H1 (cell line): Measurements from ENCODE around the gene SCG3. TPM values are rescaled to one million over a fixed set of nuclear protein-coding genes. Genes with fewer than 3 reads are reported as not detected.

Source experiments
- CTCF ChIA-PET: fragments of 300-600 bp; sonication (Branson Sonifier 250); formaldehyde crosslinking; loops from one replicate; lab custom pipeline; 2021; ENCODE audit not compliant: partially characterized antibody; lab: Charles Lee
- POLR2A ChIA-PET: fragments of 300-600 bp; sonication (Branson Sonifier 250); formaldehyde crosslinking; loops from one replicate; lab custom pipeline; 2021; ENCODE audit warnings: inconsistent platforms; ENCODE audit not compliant: partially characterized antibody; lab: Charles Lee
- DNase-seq, 2 experiments: peaks; one replicate each; pipeline versions ENCODE4 v3.0.0 to v3.0.0-alpha.2; 2010 to 2022; ENCODE audit warnings: low spot score in 2 of 2, low read depth in 1 of 2, mixed read lengths in 1 of 2
- FAIRE-seq: peaks from 2 replicates; lab custom pipeline; 2011; peaks lifted over from hg19 to GRCh38; lab: Jason Lieb, UNC
- H2AFZ ChIP-seq: 2 replicates; pipeline ENCODE4 v1.8.1; 2012; ENCODE audit warnings: low read length, inconsistent platforms
- H2AK5ac ChIP-seq: 2 replicates; pipeline ENCODE4 v1.6.1; 2013; ENCODE audit warnings: low read depth, low read length
- H2BK120ac ChIP-seq: replicated peaks from 2 replicates; pipeline ENCODE3; 2013; ENCODE audit warnings: low read depth, low read length, inconsistent platforms
- H2BK12ac ChIP-seq: 2 replicates; pipeline ENCODE4 v1.6.1; 2013; ENCODE audit warnings: low read depth, low read length
- H2BK15ac ChIP-seq: 2 replicates; pipeline ENCODE4 v1.6.1; 2013; ENCODE audit warnings: low read length
- H2BK20ac ChIP-seq: 2 replicates; pipeline ENCODE4 v1.6.1; 2013; ENCODE audit warnings: low read length
- H2BK5ac ChIP-seq: 2 replicates; pipeline ENCODE4 v1.6.1; 2013; ENCODE audit warnings: low read depth, low read length
- H3K14ac ChIP-seq: 2 replicates; pipeline ENCODE4 v1.6.1; 2013; ENCODE audit warnings: inconsistent platforms; ENCODE audit not compliant: insufficient read length
- H3K18ac ChIP-seq: 2 replicates; pipeline ENCODE4 v1.6.1; 2013; ENCODE audit warnings: low read length; ENCODE audit errors: extremely low read depth
- H3K23ac ChIP-seq: 2 replicates; pipeline ENCODE4 v1.6.1; 2013; ENCODE audit warnings: inconsistent platforms; ENCODE audit not compliant: insufficient read length
- H3K23me2 ChIP-seq: 2 replicates; pipeline ENCODE4 v1.6.1; 2013; ENCODE audit warnings: low read depth, low read length
- H3K27ac ChIP-seq: 2 replicates; pipeline ENCODE4 v1.6.1; 2011; ENCODE audit warnings: low read depth, low read length, inconsistent platforms
- H3K27me3 ChIP-seq, 4 experiments: replicated peaks in 1 of 4; 1 replicate in 1 of 4; 2 replicates in 3 of 4; pipeline versions ENCODE4 v1.6.1 to v1.8.1; 2011 to 2013; ENCODE audit warnings: low read length in 3 of 4, mild to moderate bottlenecking in 3 of 4, inconsistent platforms in 2 of 4, mixed read lengths in 2 of 4, moderate library complexity in 1 of 4; ENCODE audit not compliant: control insufficient read depth in 3 of 4, insufficient read depth in 3 of 4; ENCODE audit errors: extremely low read depth in 1 of 4
- H3K36me3 ChIP-seq, 4 experiments: 2 replicates each; pipeline versions ENCODE4 v1.6.1 to v1.8.1; 2011 to 2013; ENCODE audit warnings: mild to moderate bottlenecking in 4 of 4, low read length in 3 of 4, moderate library complexity in 2 of 4, control low read depth in 1 of 4, inconsistent platforms in 1 of 4; ENCODE audit not compliant: insufficient read depth in 4 of 4, control insufficient read depth in 2 of 4
- H3K4ac ChIP-seq: replicated peaks from 2 replicates; pipeline ENCODE3; 2013; ENCODE audit warnings: low read length, low read depth, mixed read lengths, inconsistent platforms; ENCODE audit not compliant: insufficient read length
- H3K4me1 ChIP-seq, 4 experiments: replicated peaks in 1 of 4; 1 replicate in 1 of 4; 2 replicates in 3 of 4; pipeline versions ENCODE4 v1.6.1 to v1.8.1; 2011 to 2013; ENCODE audit warnings: low read length in 3 of 4, inconsistent platforms in 2 of 4, mixed read lengths in 1 of 4; ENCODE audit not compliant: insufficient read depth in 4 of 4, control insufficient read depth in 3 of 4
- H3K4me2 ChIP-seq, 2 experiments: 2 replicates each; pipeline versions ENCODE4 v1.6.1 to v1.8.1; 2011 to 2013; ENCODE audit warnings: low read depth in 2 of 2, low read length in 2 of 2, control low read depth in 1 of 2, inconsistent platforms in 1 of 2, mild to moderate bottlenecking in 1 of 2; ENCODE audit not compliant: insufficient read depth in 1 of 2
- H3K4me3 ChIP-seq, 4 experiments: fragments of 200-600, 300-600 bp in 1 of 4; sonication (generic), shearing (Covaris generic), sonication (Bioruptor Twin) in 1 of 4; 2 replicates each; pipeline versions ENCODE4 v1.5.1 to v1.8.1; 2011 to 2016; ENCODE audit warnings: low read length in 4 of 4, low read depth in 3 of 4, control low read depth in 2 of 4, inconsistent platforms in 2 of 4, mild to moderate bottlenecking in 2 of 4, mixed read lengths in 1 of 4, moderate library complexity in 1 of 4; ENCODE audit not compliant: insufficient read depth in 2 of 4; ENCODE audit errors: extremely low read depth in 1 of 4
- H3K56ac ChIP-seq: replicated peaks from 2 replicates; pipeline ENCODE3; 2013; ENCODE audit warnings: low read depth, mild to moderate bottlenecking, mixed read lengths, low read length, inconsistent platforms; ENCODE audit not compliant: insufficient read length
- H3K79me1 ChIP-seq: 2 replicates; pipeline ENCODE4 v1.6.1; 2013; ENCODE audit warnings: low read depth, low read length, control low read depth
- H3K79me2 ChIP-seq, 2 experiments: 2 replicates each; pipeline versions ENCODE4 v1.6.1 to v1.8.1; 2012 to 2013; ENCODE audit warnings: low read length in 2 of 2, mild to moderate bottlenecking in 2 of 2, inconsistent platforms in 1 of 2; ENCODE audit not compliant: insufficient read depth in 2 of 2, control insufficient read depth in 1 of 2
- H3K9ac ChIP-seq, 4 experiments: replicated peaks in 1 of 4; 1 replicate in 1 of 4; 2 replicates in 3 of 4; pipeline versions ENCODE4 v1.6.1 to v1.8.1; 2011 to 2013; ENCODE audit warnings: low read depth in 3 of 4, low read length in 3 of 4, control low read depth in 2 of 4, mild to moderate bottlenecking in 2 of 4, moderate library complexity in 2 of 4, inconsistent platforms in 1 of 4; ENCODE audit errors: extremely low read depth in 1 of 4
- H3K9me3 ChIP-seq, 2 experiments: 2 replicates each; pipeline versions ENCODE4 v1.6.1 to v1.8.1; 2012 to 2013; ENCODE audit warnings: mild to moderate bottlenecking in 2 of 2, moderate library complexity in 2 of 2, control low read depth in 1 of 2, inconsistent platforms in 1 of 2, low read depth in 1 of 2, low read length in 1 of 2, mixed read lengths in 1 of 2; ENCODE audit not compliant: insufficient read depth in 2 of 2
- H4K20me1 ChIP-seq, 2 experiments: replicated peaks in 1 of 2; 2 replicates each; pipeline versions ENCODE3 to v1.8.1; 2011 to 2013; ENCODE audit warnings: inconsistent platforms in 2 of 2, low read length in 2 of 2, mild to moderate bottlenecking in 1 of 2; ENCODE audit not compliant: insufficient read depth in 2 of 2, control insufficient read depth in 1 of 2
- H4K5ac ChIP-seq: 2 replicates; pipeline ENCODE4 v1.6.1; 2013; ENCODE audit warnings: low read length, low read depth, mixed read lengths, inconsistent platforms; ENCODE audit not compliant: insufficient read length
- H4K8ac ChIP-seq: 2 replicates; pipeline ENCODE4 v1.8.0; 2013; ENCODE audit warnings: mild to moderate bottlenecking, moderate library complexity, low read length, inconsistent platforms; ENCODE audit not compliant: insufficient read depth; ENCODE audit errors: extremely low read depth
- H4K91ac ChIP-seq: replicated peaks from 2 replicates; pipeline ENCODE3; 2013; ENCODE audit warnings: low read length, mixed read lengths, inconsistent platforms; ENCODE audit not compliant: insufficient read length
- ASH2L ChIP-seq: fragments of 200-600, 300-600 bp; sonication (generic); IDR thresholded peaks from one replicate; pipeline ENCODE4 v1.7.1; 2017; ENCODE audit warnings: low read length
- BCL11A ChIP-seq, 2 experiments: IDR thresholded peaks; one replicate each; pipeline ENCODE4 v1.6.1; 2011; ENCODE audit warnings: low read depth in 2 of 2, low read length in 2 of 2, mild to moderate bottlenecking in 2 of 2
- JUND ChIP-seq: IDR thresholded peaks from 2 replicates; pipeline ENCODE4 v1.6.1; 2011; ENCODE audit warnings: mild to moderate bottlenecking, improper control_type of control experiment, low read length
- KDM4A ChIP-seq: IDR thresholded peaks from one replicate; pipeline ENCODE4 v1.7.1; 2012; ENCODE audit warnings: low read depth, mild to moderate bottlenecking, moderate library complexity, low read length, inconsistent platforms; ENCODE audit not compliant: severe bottlenecking
- NANOG ChIP-seq: IDR thresholded peaks from 2 replicates; pipeline ENCODE4 v1.6.1; 2011; ENCODE audit warnings: low read length, low read depth, mild to moderate bottlenecking, inconsistent platforms; ENCODE audit not compliant: insufficient read depth, poor library complexity, severe bottlenecking
- NRF1 ChIP-seq: IDR thresholded peaks from 2 replicates; pipeline ENCODE4 v1.6.1; 2011; ENCODE audit warnings: mild to moderate bottlenecking, low read depth, low read length, improper control_type of control experiment
- PHF8 ChIP-seq: fragments of 200-600 bp; sonication (generic); conservative IDR thresholded peaks from 2 replicates; pipeline ENCODE4 v1.7.1; 2012; ENCODE audit warnings: low read depth, mild to moderate bottlenecking, inconsistent platforms, low read length, moderate library complexity
- POU5F1 ChIP-seq: IDR thresholded peaks from 2 replicates; pipeline ENCODE4 v1.6.1; 2011; ENCODE audit warnings: low read depth, mild to moderate bottlenecking, low read length, moderate library complexity
- SP4 ChIP-seq: IDR thresholded peaks from 2 replicates; pipeline ENCODE4 v1.6.1; 2012; ENCODE audit warnings: low read length, inconsistent platforms
- SUZ12 ChIP-seq: fragments of 200-600 bp; sonication (generic); IDR thresholded peaks from 2 replicates; pipeline ENCODE4 v1.6.1; 2012; ENCODE audit warnings: mild to moderate bottlenecking, inconsistent platforms, low read length, moderate library complexity, mixed read lengths
- TAF7 ChIP-seq: optimal IDR thresholded peaks from 2 replicates; pipeline ENCODE3; 2011; ENCODE audit warnings: low read depth, mild to moderate bottlenecking, inconsistent platforms, low read length, moderate library complexity, borderline replicate concordance
- WGBS, 2 experiments: shearing (Covaris generic) in 1 of 2; methylation state at CpG; one replicate each; pipeline versions ENCODE4 v1.1.6 to v1.1.7; 2013 to 2015; ENCODE audit warnings: low lambda C conversion rate in 2 of 2, mixed read lengths in 2 of 2, inconsistent platforms in 1 of 2, low coverage in 1 of 2, missing lambda C conversion rate in 1 of 2; ENCODE audit not compliant: insufficient replicate concordance in 2 of 2, insufficient coverage in 1 of 2, insufficient read length in 1 of 2; ENCODE audit errors: extremely low coverage in 1 of 2, missing lambda C conversion rate in 1 of 2; 5-methylcytosine and 5-hydroxymethylcytosine counted together
- polyA plus RNA-seq, 7 experiments: library from polyadenylated mRNA; depleted of rRNA in 3 of 7; stranded (reverse) in 5 of 7; unstranded in 2 of 7; fragments of >200 nt in 5 of 7; fragments of 200-250 nt in 2 of 7; gene quantifications; 1 replicate in 5 of 7; 2 replicates in 1 of 7; 4 replicates in 1 of 7; pipeline versions ENCODE4 v1.2.1 to v1.2.3, GENCODE V29; 2011 to 2013; ENCODE audit warnings: missing spikeins in 2 of 7, mixed read lengths in 2 of 7
- total RNA-seq: library from RNA; stranded (reverse); fragmentation: NEBNext Ultra II Directional; extraction: Animal tissue kit (Norgen Biotek cat#: 25700); gene quantifications from 2 replicates; pipeline ENCODE4 v1.2.1, GENCODE V29; 2021
- TF ChIP-seq, protein P1 (sequence below): IDR thresholded peaks from 2 replicates; pipeline ENCODE4 v1.6.1; 2012; ENCODE audit warnings: inconsistent platforms

The SCG3 gene
- total and polyA plus RNA-seq, 2 of the 8 experiments (the other 6 are each of a cell fraction or from before 2014, with no cell fraction given), result 5.2 to 45.9 TPM

DNA sequence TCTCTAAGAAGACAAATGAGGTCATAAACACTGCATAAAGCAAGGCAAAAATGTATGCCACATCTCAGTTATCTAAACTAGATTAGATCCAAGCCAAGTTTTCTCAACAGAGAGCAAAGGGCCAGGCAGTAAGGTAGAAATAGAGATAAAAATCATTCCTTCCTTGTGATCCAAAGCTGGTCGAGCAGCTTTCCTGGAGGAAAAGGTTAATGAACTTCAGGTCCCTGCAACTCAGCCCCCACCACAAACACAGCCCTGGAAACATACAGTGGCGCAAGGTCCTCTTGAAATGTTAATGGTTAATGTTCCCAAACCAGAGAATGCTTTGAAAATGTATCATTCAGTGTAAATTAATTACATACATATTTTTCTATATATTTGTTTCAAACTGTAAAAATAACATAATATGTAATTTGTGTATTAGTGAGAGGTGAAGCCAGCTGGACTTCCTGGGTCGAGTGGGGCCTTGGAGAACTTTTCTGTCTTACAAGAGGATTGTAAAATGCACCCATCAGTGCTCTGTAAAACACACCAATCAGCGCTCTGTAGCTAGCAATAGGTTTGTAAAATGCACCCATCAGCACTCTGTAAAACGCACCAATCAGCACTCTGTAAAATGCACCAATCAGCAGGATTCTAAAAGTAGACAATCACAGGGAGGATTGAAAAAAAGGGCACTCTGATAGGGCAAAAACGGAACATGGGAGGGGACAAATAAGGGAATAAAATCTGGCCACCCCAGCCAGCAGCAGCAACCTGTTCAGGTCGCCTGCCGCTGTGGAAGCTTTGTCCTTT lies 39.1 kb downstream of the SCG3 start:
- TF ChIP-seq SUZ12, result no peak
- TF ChIP-seq NANOG, result no peak
- TF ChIP-seq, protein P1, sequence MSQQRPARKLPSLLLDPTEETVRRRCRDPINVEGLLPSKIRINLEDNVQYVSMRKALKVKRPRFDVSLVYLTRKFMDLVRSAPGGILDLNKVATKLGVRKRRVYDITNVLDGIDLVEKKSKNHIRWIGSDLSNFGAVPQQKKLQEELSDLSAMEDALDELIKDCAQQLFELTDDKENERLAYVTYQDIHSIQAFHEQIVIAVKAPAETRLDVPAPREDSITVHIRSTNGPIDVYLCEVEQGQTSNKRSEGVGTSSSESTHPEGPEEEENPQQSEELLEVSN, result no peak
- TF ChIP-seq TAF7, result no peak
- no peak for TF ChIP-seq POU5F1
- TF ChIP-seq PHF8, result no peak
- no peak for TF ChIP-seq KDM4A
- no peak for TF ChIP-seq NRF1
- no peak for TF ChIP-seq BCL11A (IDR thresholded peaks at IDR 0.05; ENCODE audit: low read depth in 2 of 2, low read length in 2 of 2)
- TF ChIP-seq JUND, result no peak
- no peak for TF ChIP-seq SP4
- no peak for TF ChIP-seq ASH2L
- H4K20me1 ChIP-seq, result no peaks in the 10 kb centered on the region
- H2BK5ac ChIP-seq, result no peak overlapping the region
- H3K4me1 ChIP-seq, result peaks cover 0 to 3% (median 0%) of the 10 kb centered on the region in 4 experiments; a peak in 1 of 7 replicates
- H3K23me2 ChIP-seq, result no peaks in the 10 kb centered on the region
- H3K23ac ChIP-seq, result no peak overlapping the region
- H4K8ac ChIP-seq, result no peak overlapping the region
- H2BK20ac ChIP-seq, result no peak overlapping the region
- H3K56ac ChIP-seq, result no peak overlapping the region
- H4K91ac ChIP-seq, result no peak overlapping the region
- no peak overlapping the region for H3K27ac ChIP-seq
- POLR2A ChIA-PET, result interaction anchor here (1.2 kb wide), 1 partner anchor 18 kb away, joined by 3 read pairs; the partner anchor contains the start of gene LYSMD2
- no peak overlapping the region for H3K14ac ChIP-seq
- H3K79me2 ChIP-seq, result no peaks in the 10 kb centered on the region
- DNase-seq (no peak), FAIRE-seq (no peak)
- no peak overlapping the region for H4K5ac ChIP-seq
- no peak overlapping the region for H3K18ac ChIP-seq
- no peak overlapping the region for H2AFZ ChIP-seq
- H3K27me3 ChIP-seq, result no peaks in the 10 kb centered on the region
- H2BK15ac ChIP-seq, result no peak overlapping the region
- no peak overlapping the region for H3K4me3 ChIP-seq
- H3K9me3 ChIP-seq, result no peaks in the 10 kb centered on the region
- H2AK5ac ChIP-seq, result no peak overlapping the region
- H2BK120ac ChIP-seq, result no peak overlapping the region
- CTCF ChIA-PET, result interaction anchor here (0.8 to 1.8 kb wide), 3 partner anchors 15 to 70 kb away, joined by 3 to 7 read pairs (median 4); no protein-coding TSS in a partner anchor
- no peak overlapping the region for H2BK12ac ChIP-seq
- H3K36me3 ChIP-seq, result no peaks in the 10 kb centered on the region; a peak in 1 of 8 replicates
- no peak overlapping the region for H3K9ac ChIP-seq
- no peaks in the 10 kb centered on the region for H3K79me1 ChIP-seq
- H3K4me2 ChIP-seq, result no peak overlapping the region
- no peak overlapping the region for H3K4ac ChIP-seq
- WGBS, 2 experiments, result 84% methylated on average over 8 of the region's 8 CpGs; no CpG with 5 or more reads in 1 of the 2 experiments
